WTC11 (cell line): Measurements from ENCODE around the gene RIPOR3.
"Not testable (repeated sequence)": the region's sequence is repeated elsewhere in the genome, so short reads cannot be mapped to it uniquely, and the experiment has no call there.

ENCODE experiments used
- CREB1 ChIP-seq: sonication (generic); formaldehyde crosslinking; IDR thresholded peaks from 2 replicates; pipeline ENCODE4 v1.8.0; 2023; ENCODE audit warnings: mild to moderate bottlenecking, missing genetic modification reagents
- SMAD3 ChIP-seq: sonication (generic); formaldehyde crosslinking; IDR thresholded peaks from 2 replicates; pipeline ENCODE4 v1.8.0; 2022; ENCODE audit warnings: missing genetic modification reagents, mild to moderate bottlenecking, borderline replicate concordance
- TF ChIP-seq, protein P1 (sequence below): fragments of 200-600 bp; IDR thresholded peaks from 2 replicates; pipeline ENCODE4 v1.8.0; 2022; ENCODE audit warnings: antibody characterized with exemption

- TF ChIP-seq, protein P1, sequence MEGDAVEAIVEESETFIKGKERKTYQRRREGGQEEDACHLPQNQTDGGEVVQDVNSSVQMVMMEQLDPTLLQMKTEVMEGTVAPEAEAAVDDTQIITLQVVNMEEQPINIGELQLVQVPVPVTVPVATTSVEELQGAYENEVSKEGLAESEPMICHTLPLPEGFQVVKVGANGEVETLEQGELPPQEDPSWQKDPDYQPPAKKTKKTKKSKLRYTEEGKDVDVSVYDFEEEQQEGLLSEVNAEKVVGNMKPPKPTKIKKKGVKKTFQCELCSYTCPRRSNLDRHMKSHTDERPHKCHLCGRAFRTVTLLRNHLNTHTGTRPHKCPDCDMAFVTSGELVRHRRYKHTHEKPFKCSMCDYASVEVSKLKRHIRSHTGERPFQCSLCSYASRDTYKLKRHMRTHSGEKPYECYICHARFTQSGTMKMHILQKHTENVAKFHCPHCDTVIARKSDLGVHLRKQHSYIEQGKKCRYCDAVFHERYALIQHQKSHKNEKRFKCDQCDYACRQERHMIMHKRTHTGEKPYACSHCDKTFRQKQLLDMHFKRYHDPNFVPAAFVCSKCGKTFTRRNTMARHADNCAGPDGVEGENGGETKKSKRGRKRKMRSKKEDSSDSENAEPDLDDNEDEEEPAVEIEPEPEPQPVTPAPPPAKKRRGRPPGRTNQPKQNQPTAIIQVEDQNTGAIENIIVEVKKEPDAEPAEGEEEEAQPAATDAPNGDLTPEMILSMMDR, result not testable (repeated sequence)
- TF ChIP-seq CREB1; SMAD3 (CRISPR knock-in tag): not testable (repeated sequence)
Measured at GRCh38 chr20:50703651-50704438, 12.5 kb upstream of the RIPOR3 start.
